Pancreas (tissue), 10 donors: ENCODE results near the gene TAOK3. TPM values are rescaled to one million over a fixed set of nuclear protein-coding genes. Genes with fewer than 3 reads are reported as not detected.
A peak's percentile ranks its signal among the peaks of the same experiment; 100 is the strongest.

Experiments used
- ATAC-seq, 4 donors: fragments of 200-7000 bp; cut with Tn5 transposase; one replicate each; pipeline versions ENCODE4 v1.8.0 to v1.9.1; 2020; ENCODE audit warnings: mild to moderate bottlenecking in 4 of 4, moderate library complexity in 4 of 4
- DNase-seq, 6 donors: peaks; one replicate each; pipeline ENCODE4 v3.0.0-alpha.2; 2020
- FAIRE-seq: peaks from 2 replicates; lab custom pipeline; 2012; peaks lifted over from hg19 to GRCh38; lab: Jason Lieb, UNC
- H3K27ac ChIP-seq, 4 donors: fragments of 200-600 bp; sonication (generic); 1 replicate in 3 of 4; 2 replicates in 1 of 4; pipeline versions ENCODE4 v1.5.0 to v1.8.0; 2020
- H3K27me3 ChIP-seq, 4 donors: fragments of 200-600 bp; one replicate each; pipeline ENCODE4 v1.8.0; 2021
- H3K36me3 ChIP-seq, 3 donors: fragments of 200-600 bp; sonication (generic) in 1 of 3; one replicate each; pipeline versions ENCODE4 v1.5.0 to v1.8.0; 2020 to 2021
- H3K4me1 ChIP-seq, 3 donors: fragments of 200-600 bp; one replicate each; pipeline ENCODE4 v1.8.0; 2021
- H3K4me3 ChIP-seq, 4 donors: fragments of 200-600 bp; sonication (generic) in 2 of 4; one replicate each; pipeline versions ENCODE4 v1.5.0 to v1.8.0; 2020 to 2021
- H3K9me3 ChIP-seq, 4 donors: fragments of 200-600 bp; one replicate each; pipeline ENCODE4 v1.8.0; 2021
- WGBS, 2 donors: extraction: QIAGEN DNeasy Blood & Tissue Kit; methylation state at CpG; one replicate each; pipeline ENCODE4 v1.1.7; 2013; 5-methylcytosine and 5-hydroxymethylcytosine counted together
- intact Hi-C, 3 donors: fragments of 100-400 bp; cut with DNase I; formaldehyde crosslinking; loops; one replicate each; pipeline versions ENCODE4 v1.11.1 to v1.14.2; 2022
- polyA plus RNA-seq, 2 donors: library from polyadenylated mRNA; stranded (reverse); fragments of 200-250 nt; gene quantifications; one replicate each; pipeline ENCODE4 v1.2.3, GENCODE V29; 2013
- total RNA-seq, 6 donors: library from RNA; stranded (reverse); fragmentation: NEBNext Ultra II Directional in 4 of 6; extraction: Animal tissue kit (Norgen Biotek cat#: 25700) in 4 of 6; gene quantifications; one replicate each; pipeline versions ENCODE4 v1.2.1 to v1.2.4, GENCODE V29; 2021 to 2023
- TF ChIP-seq, protein P1 (sequence below), 4 donors: fragments of 200-600 bp; sonication (generic) in 3 of 4; IDR thresholded peaks; one replicate each; pipeline versions ENCODE4 v1.5.0 to v1.8.0; 2021; ENCODE audit warnings: antibody characterized with exemption in 4 of 4
- donor health status: healthy with polysubstance abuse.
- donor health status: DM: no; HTN: no; CAD: no; lungs with moderate emphysema.
- donor health status: DM: no; HTN: no; CAD: no.
- donor health status: control.
- donor health status: control.
- donor health status: Bipolar disorder and iron deficiency.
- donor health status: DM: yes; HTN: yes; CAD: no.
- donor health status: DM: no; HTN: no; CAD: no.
- donor health status: DM: no; HTN: no; CAD: no.
- donor health status: DM: yes; HTN: yes; CAD: no.

Gene TAOK3
- 10 to 100 TPM in 4 of 6 donors, 1 to 10 TPM in 2; 8.9 to 21.0 (median 12.5) TPM for total RNA-seq
- 10 to 100 TPM in 1 of 2 donors, 1 to 10 TPM in 1; 7.9 to 11.1 TPM for polyA plus RNA-seq

DNA sequence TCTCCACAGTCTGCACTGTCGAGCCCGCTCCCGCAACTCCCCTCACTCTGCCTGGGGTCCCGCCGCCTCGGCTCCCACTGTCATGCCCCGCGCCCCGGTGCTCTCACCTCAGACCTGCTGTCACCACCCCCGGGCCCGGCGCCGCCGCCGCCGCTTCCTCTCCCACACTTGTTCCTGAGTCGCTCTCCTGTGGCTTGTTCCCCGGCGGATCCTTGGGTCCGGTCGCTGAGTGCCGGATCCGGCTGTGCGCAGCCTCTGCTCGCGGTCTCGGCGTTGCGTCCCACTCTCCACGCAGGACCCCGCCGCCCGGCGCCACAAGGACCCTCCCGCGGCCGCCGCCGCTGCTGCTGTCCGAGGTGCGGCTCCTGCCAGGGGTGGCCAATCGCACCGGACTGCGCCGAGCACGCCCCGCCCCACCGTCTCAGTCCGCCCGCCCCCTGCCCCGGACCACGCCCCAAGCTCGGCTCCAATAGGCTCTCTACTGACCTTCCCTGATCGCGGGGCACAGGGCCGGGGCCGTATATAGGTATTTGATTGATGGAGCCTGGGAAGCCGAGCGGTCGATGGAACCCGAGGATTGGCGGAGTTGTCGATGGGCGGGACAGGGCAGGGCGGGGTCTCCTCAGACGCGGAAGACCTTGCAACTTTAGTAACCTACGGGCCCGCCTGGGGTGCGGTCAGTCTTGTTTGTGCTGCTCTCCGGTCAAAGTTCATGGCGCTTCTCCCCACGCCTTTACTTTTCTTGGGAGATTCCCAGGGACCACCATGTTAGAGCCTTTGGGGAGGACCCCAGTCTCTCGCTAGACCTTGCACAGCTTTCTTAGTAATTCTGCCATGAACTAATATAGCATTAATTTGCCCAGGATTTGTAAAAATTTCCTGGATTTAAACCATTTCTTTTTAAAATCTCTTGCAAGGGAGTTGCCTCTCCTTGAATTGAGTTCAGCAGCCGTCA lies at the start of gene TAOK3:
Gene TAOK3, minus strand, starts transcription at position 367 of the 955 bp plus-strand sequence. CDS start 117,340 bp downstream, outside the sequence.
- ATAC-seq: peak; percentile 89 to 94 (median 90)
- intact Hi-C loops: loop anchor here in 1 of 3 donors (10.0 kb wide), 3 partner anchors 188 to 498 kb away; no protein-coding TSS in a partner anchor
- Histone ChIP-seq H3K9me3 (no peaks in the 10 kb centered on the region), H3K27me3 (no peaks in the 10 kb centered on the region), H3K4me1 (peaks cover 7 to 12% (median 8%) of the 10 kb centered on the region in 3 donors), H3K27ac (peak within 1 kb of the TSS; percentile 31 to 94 (median 74)), H3K4me3 (peak within 1 kb of the TSS; percentile 68 to 93 (median 87)), H3K36me3 (no peaks in the 10 kb centered on the region)
- DNase-seq: peak; percentile 95 to 99 (median 98)
- FAIRE-seq: no peak
- WGBS, 2 donors: 0 to 1% methylated on average over 72 to 75 of the region's 75 CpGs
- TF ChIP-seq, protein P1, sequence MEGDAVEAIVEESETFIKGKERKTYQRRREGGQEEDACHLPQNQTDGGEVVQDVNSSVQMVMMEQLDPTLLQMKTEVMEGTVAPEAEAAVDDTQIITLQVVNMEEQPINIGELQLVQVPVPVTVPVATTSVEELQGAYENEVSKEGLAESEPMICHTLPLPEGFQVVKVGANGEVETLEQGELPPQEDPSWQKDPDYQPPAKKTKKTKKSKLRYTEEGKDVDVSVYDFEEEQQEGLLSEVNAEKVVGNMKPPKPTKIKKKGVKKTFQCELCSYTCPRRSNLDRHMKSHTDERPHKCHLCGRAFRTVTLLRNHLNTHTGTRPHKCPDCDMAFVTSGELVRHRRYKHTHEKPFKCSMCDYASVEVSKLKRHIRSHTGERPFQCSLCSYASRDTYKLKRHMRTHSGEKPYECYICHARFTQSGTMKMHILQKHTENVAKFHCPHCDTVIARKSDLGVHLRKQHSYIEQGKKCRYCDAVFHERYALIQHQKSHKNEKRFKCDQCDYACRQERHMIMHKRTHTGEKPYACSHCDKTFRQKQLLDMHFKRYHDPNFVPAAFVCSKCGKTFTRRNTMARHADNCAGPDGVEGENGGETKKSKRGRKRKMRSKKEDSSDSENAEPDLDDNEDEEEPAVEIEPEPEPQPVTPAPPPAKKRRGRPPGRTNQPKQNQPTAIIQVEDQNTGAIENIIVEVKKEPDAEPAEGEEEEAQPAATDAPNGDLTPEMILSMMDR (IDR thresholded peaks at IDR 0.05): no peak

DNA sequence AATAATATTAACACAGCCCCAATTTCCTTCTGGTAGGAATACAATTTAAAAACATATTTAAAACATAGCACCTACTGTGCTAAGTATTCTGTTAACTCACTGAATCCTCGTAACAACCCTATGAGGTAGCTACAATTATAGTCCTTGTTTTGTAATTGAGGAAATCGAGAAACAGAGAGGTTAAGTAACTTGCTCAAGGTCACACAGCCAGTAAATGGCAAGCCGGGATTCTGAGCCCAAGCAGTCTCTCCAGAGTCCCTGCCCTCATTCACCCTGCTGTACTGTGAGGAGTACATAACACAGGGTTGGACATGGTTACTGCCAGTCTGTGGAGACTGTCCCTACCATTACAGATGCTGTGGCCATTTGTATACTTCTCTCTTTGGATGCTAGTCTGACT lies 48.0 kb upstream of the TAOK3 start:
- ATAC-seq: no peak
- FAIRE-seq: no peak
- Histone ChIP-seq H3K4me3 (no peak overlapping the region), H3K9me3 (no peaks in the 10 kb centered on the region), H3K27me3 (no peaks in the 10 kb centered on the region), H3K27ac (no peak overlapping the region), H3K4me1 (no peaks in the 10 kb centered on the region), H3K36me3 (no peaks in the 10 kb centered on the region)
- WGBS, 2 donors: 82 to 86% methylated on average over 3 of the region's 3 CpGs
- TF ChIP-seq, protein P1 (IDR thresholded peaks at IDR 0.05): no peak
- intact Hi-C loops: no loop called here
- DNase-seq: no peak

DNA sequence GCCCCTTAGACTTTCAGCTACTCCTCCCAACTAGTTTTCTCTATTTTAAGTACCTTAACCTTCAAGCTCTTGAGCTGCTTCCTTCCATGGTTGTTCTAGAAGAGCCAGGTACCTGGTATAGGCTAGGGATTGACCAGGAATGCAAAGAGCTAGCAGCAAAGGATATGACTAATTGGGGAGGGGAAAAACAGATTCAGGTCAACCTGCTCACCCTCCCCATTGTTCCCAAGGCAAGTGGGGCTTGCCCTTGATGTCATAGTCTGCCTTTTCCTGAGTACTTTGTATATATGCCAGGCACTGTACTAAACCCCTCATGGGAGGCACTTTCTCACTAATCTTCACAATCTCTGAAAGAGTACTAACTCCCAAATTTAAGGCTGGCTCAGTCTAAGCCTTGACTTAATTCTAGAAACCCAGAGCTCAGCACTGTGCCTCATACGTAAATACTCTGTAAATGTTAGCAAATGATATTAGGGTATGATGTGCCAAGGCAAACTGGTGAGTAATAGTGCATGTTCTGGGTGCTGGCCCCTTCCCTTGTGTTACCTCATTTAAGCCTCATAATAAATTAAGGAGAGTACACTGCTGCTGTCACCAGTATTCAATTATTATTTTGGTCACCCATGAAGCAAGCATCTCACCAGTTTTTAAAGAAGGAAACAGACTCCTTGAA lies 45.8 kb upstream of the TAOK3 start:
- H3K9me3 ChIP-seq: no peaks in the 10 kb centered on the region
- TF ChIP-seq, protein P1 (IDR thresholded peaks at IDR 0.05): no peak
- intact Hi-C loops: no loop called here
- H3K27me3 ChIP-seq: no peaks in the 10 kb centered on the region
- no peak overlapping the region for H3K27ac ChIP-seq
- peak in 2 of 4 donors; percentile 77 to 86 for ATAC-seq
- 53 to 62% methylated on average over 1 of the region's 1 CpG for WGBS, 2 donors
- no peak overlapping the region for H3K4me3 ChIP-seq
- H3K4me1 ChIP-seq: no peaks in the 10 kb centered on the region
- DNase-seq: peak in 1 of 6 donors; percentile 25
- FAIRE-seq: no peak
- H3K36me3 ChIP-seq: peaks cover 0 to 19% (median 11%) of the 10 kb centered on the region in 3 donors

DNA sequence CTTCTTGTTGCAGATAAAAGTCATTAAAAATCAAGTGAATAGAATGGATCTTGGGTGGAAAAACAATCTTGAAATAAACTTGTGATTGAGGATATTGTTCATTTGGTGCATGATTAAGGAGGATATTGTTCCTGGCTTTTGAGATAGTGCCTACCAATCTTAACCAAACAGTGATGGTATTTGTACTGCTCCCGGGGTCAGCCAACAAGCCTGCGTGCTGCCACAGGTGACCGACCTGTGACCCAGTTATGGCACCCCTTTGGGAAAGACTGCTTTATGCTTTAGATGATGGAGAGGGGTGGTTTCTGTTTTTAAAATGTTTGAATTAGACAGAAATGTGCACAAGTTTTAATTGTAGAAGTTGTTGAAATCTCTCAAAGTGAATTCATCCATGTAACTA lies 45.2 kb upstream of the TAOK3 start:
- no peak overlapping the region for H3K4me3 ChIP-seq
- no peaks in the 10 kb centered on the region for H3K4me1 ChIP-seq
- intact Hi-C loops: no loop called here
- peak in 1 of 4 donors; percentile 37 for ATAC-seq
- no peaks in the 10 kb centered on the region for H3K9me3 ChIP-seq
- no peak for FAIRE-seq
- no peak overlapping the region for H3K27ac ChIP-seq
- H3K27me3 ChIP-seq: no peaks in the 10 kb centered on the region
- DNase-seq: no peak
- H3K36me3 ChIP-seq: peaks cover 0 to 24% (median 11%) of the 10 kb centered on the region in 3 donors
- 43 to 49% methylated on average over 3 of the region's 3 CpGs for WGBS, 2 donors
- TF ChIP-seq, protein P1 (IDR thresholded peaks at IDR 0.05): no peak
